Glomerular visceral epithelial cell (primary cell): ENCODE results near the gene NME2.
A peak's percentile ranks its signal among the peaks of the same experiment; 100 is the strongest.
"Not testable (repeated sequence)": the region's sequence is repeated elsewhere in the genome, so short reads cannot be mapped to it uniquely, and the experiment has no call there.

Experiments used
- DNase-seq: peaks from one replicate; pipeline ENCODE4 v3.0.0-alpha.2; 2016; ENCODE audit errors: extremely low spot score

NME2 gene

GRCh38 chr17:51166198-51166986 is at the start of gene NME2:
TSS of gene NME2 (plus strand) at chr17:51166411. CDS start at chr17:51166831, 420 bp downstream.
- DNase-seq: peak; percentile 92

GRCh38 chr17:51118330-51119195 is 47.6 kb upstream of the NME2 start:
- DNase-seq: no peak

GRCh38 chr17:51119415-51120356 is 46.5 kb upstream of the NME2 start:
- DNase-seq: peak; percentile 37

GRCh38 chr17:51120357-51120738 is 45.9 kb upstream of the NME2 start:
- DNase-seq: peak; percentile 46

- peak; percentile 98 for DNase-seq
Measured at GRCh38 chr17:51120739-51121619, 45.2 kb upstream of the NME2 start, which contains the start of gene SPAG9. TSS of gene SPAG9 (minus strand) at chr17:51120868. CDS start at chr17:51120656, 212 bp downstream.

- peak; percentile 96 for DNase-seq
Measured at GRCh38 chr17:51121620-51122472, 44.4 kb upstream of the NME2 start.

GRCh38 chr17:51122473-51123115 is 43.6 kb upstream of the NME2 start:
- not testable (repeated sequence) for DNase-seq

- no peak for DNase-seq
Measured at GRCh38 chr17:51124640-51125503, 41.3 kb upstream of the NME2 start.

GRCh38 chr17:51128076-51128475 is 38.1 kb upstream of the NME2 start:
- DNase-seq: no peak

GRCh38 chr17:51132964-51133319 is 33.3 kb upstream of the NME2 start:
- peak; percentile 18 for DNase-seq

- no peak for DNase-seq
Measured at GRCh38 chr17:51133365-51133764, 32.8 kb upstream of the NME2 start.

- DNase-seq: no peak
Measured at GRCh38 chr17:51135956-51136355, 30.3 kb upstream of the NME2 start.

GRCh38 chr17:51142597-51142996 is 23.6 kb upstream of the NME2 start:
- DNase-seq: no peak

GRCh38 chr17:51144266-51145022 is 21.8 kb upstream of the NME2 start:
- no peak for DNase-seq

GRCh38 chr17:51147650-51148049 is 18.6 kb upstream of the NME2 start:
- DNase-seq: peak; percentile 44

- DNase-seq: no peak
Measured at GRCh38 chr17:51149163-51149562, 17.0 kb upstream of the NME2 start.

GRCh38 chr17:51150932-51151331 is 15.3 kb upstream of the NME2 start:
- DNase-seq: no peak
